ENCODE results near the gene SEC24D.

GRCh38 chr4:118712872-118713271 is 123.1 kb downstream of the SEC24D start:
- TF ChIP-seq BHLHE40 (IDR thresholded peaks at IDR 0.05; ENCODE audit: borderline replicate concordance) (no peak), SP1 (IDR thresholded peaks at IDR 0.05) (no peak), ELF4 (IDR thresholded peaks at IDR 0.05) (no peak), FOXA1 (IDR thresholded peaks at IDR 0.05) (no peak), L3MBTL2 (conservative IDR thresholded peaks at IDR 0.05) (no peak), HDGF (IDR thresholded peaks at IDR 0.05; ENCODE audit: borderline replicate concordance) (no peak), FOXM1 (IDR thresholded peaks at IDR 0.05; ENCODE audit: borderline replicate concordance) (no peak), ARNT (IDR thresholded peaks at IDR 0.05) (no peak), NFRKB (IDR thresholded peaks at IDR 0.05) (no peak), TARDBP (IDR thresholded peaks at IDR 0.05) (no peak), FOXK2 (IDR thresholded peaks at IDR 0.05) (no peak), LEF1 (IDR thresholded peaks at IDR 0.05; ENCODE audit: borderline replicate concordance) (no peak)
